Esophagus squamous epithelium (tissue), 4 donors: Measurements from ENCODE around the gene SLC34A1.

Experiments
- CTCF ChIP-seq, 6 experiments: fragments of 450-650 bp in 4 of 6; fragments of 200-600 bp in 2 of 6; sonication (generic) in 2 of 6; IDR thresholded peaks; one replicate each; pipeline ENCODE4 v1.5.1; 2016 to 2019; ENCODE audit warnings: antibody characterized with exemption in 6 of 6, mild to moderate bottlenecking in 4 of 6, moderate library complexity in 4 of 6
- POLR2A ChIP-seq, 4 donors: fragments of 450-650 bp; IDR thresholded peaks; one replicate each; pipeline ENCODE4 v1.6.1; 2017; ENCODE audit warnings: antibody characterized with exemption in 4 of 4, mild to moderate bottlenecking in 4 of 4, moderate library complexity in 3 of 4

- peak in 3 of 6 experiments; percentile 6 to 39 (median 11) for TF ChIP-seq CTCF (IDR thresholded peaks at IDR 0.05)
- no peak for TF ChIP-seq POLR2A (IDR thresholded peaks at IDR 0.05)
These were observed 48.1 kb upstream of the SLC34A1 start for GRCh38 chr5:177336112-177336511.
